ENCODE data around the gene F10.

GRCh38 chr13:113102727-113103126, 19.9 kb upstream of the F10 start:
- no peak for TF ChIP-seq CTCF (conservative IDR thresholded peaks at IDR 0.05; ENCODE audit: low read depth in 2 of 2)
- TF ChIP-seq POLR2AphosphoS5 (IDR thresholded peaks at IDR 0.05; ENCODE audit: low read depth): no peak
- no peak for TF ChIP-seq EZH2 (IDR thresholded peaks at IDR 0.05; ENCODE audit: low read depth, unreplicated experiment)
- TF ChIP-seq CREB1 (CRISPR knock-in tag; IDR thresholded peaks at IDR 0.05; ENCODE audit: low read depth): no peak
- no peak for TF ChIP-seq EZH2phosphoT487 (IDR thresholded peaks at IDR 0.05; ENCODE audit: unreplicated experiment)
- TF ChIP-seq REST (IDR thresholded peaks at IDR 0.05; ENCODE audit: unreplicated experiment): no peak
- TF ChIP-seq JUNB (IDR thresholded peaks at IDR 0.05; ENCODE audit: unreplicated experiment): no peak
- no peak for TF ChIP-seq STAT1 (IDR thresholded peaks at IDR 0.05; ENCODE audit: unreplicated experiment)
- TF ChIP-seq, protein P1, sequence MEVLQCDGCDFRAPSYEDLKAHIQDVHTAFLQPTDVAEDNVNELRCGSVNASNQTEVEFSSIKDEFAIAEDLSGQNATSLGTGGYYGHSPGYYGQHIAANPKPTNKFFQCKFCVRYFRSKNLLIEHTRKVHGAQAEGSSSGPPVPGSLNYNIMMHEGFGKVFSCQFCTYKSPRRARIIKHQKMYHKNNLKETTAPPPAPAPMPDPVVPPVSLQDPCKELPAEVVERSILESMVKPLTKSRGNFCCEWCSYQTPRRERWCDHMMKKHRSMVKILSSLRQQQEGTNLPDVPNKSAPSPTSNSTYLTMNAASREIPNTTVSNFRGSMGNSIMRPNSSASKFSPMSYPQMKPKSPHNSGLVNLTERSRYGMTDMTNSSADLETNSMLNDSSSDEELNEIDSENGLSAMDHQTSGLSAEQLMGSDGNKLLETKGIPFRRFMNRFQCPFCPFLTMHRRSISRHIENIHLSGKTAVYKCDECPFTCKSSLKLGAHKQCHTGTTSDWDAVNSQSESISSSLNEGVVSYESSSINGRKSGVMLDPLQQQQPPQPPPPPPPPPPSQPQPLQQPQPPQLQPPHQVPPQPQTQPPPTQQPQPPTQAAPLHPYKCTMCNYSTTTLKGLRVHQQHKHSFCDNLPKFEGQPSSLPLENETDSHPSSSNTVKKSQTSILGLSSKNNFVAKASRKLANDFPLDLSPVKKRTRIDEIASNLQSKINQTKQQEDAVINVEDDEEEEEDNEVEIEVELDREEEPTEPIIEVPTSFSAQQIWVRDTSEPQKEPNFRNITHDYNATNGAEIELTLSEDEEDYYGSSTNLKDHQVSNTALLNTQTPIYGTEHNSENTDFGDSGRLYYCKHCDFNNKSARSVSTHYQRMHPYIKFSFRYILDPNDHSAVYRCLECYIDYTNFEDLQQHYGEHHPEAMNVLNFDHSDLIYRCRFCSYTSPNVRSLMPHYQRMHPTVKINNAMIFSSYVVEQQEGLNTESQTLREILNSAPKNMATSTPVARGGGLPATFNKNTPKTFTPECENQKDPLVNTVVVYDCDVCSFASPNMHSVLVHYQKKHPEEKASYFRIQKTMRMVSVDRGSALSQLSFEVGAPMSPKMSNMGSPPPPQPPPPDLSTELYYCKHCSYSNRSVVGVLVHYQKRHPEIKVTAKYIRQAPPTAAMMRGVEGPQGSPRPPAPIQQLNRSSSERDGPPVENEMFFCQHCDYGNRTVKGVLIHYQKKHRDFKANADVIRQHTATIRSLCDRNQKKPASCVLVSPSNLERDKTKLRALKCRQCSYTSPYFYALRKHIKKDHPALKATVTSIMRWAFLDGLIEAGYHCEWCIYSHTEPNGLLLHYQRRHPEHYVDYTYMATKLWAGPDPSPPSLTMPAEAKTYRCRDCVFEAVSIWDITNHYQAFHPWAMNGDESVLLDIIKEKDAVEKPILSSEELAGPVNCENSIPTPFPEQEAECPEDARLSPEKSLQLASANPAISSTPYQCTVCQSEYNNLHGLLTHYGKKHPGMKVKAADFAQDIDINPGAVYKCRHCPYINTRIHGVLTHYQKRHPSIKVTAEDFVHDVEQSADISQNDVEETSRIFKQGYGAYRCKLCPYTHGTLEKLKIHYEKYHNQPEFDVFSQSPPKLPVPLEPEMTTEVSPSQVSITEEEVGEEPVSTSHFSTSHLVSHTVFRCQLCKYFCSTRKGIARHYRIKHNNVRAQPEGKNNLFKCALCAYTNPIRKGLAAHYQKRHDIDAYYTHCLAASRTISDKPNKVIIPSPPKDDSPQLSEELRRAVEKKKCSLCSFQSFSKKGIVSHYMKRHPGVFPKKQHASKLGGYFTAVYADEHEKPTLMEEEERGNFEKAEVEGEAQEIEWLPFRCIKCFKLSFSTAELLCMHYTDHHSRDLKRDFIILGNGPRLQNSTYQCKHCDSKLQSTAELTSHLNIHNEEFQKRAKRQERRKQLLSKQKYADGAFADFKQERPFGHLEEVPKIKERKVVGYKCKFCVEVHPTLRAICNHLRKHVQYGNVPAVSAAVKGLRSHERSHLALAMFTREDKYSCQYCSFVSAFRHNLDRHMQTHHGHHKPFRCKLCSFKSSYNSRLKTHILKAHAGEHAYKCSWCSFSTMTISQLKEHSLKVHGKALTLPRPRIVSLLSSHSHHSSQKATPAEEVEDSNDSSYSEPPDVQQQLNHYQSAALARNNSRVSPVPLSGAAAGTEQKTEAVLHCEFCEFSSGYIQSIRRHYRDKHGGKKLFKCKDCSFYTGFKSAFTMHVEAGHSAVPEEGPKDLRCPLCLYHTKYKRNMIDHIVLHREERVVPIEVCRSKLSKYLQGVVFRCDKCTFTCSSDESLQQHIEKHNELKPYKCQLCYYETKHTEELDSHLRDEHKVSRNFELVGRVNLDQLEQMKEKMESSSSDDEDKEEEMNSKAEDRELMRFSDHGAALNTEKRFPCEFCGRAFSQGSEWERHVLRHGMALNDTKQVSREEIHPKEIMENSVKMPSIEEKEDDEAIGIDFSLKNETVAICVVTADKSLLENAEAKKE (CRISPR knock-in tag; IDR thresholded peaks at IDR 0.05): no peak

Data from GM23338 (cell line).